BJ (cell line): ENCODE data around the gene ZSCAN9. TPM values are rescaled to one million over a fixed set of nuclear protein-coding genes. Genes with fewer than 3 reads are reported as not detected.

Experiments
- CTCF ChIA-PET: fragments of 350-600 bp; formaldehyde crosslinking; extraction: SDS; loops from one replicate; lab custom pipeline; 2021; ENCODE audit warnings: antibody characterized with exemption, inconsistent platforms; lab: Yijun Ruan, JAX
- POLR2A ChIA-PET: fragments of 300-600 bp; sonication (Branson Sonifier 250); formaldehyde crosslinking; extraction: SDS; loops from one replicate; lab custom pipeline; 2021; ENCODE audit warnings: antibody characterized with exemption; lab: Charles Lee
- DNase-seq: peaks from one replicate; pipeline ENCODE4 v3.0.0-alpha.2; 2011; ENCODE audit warnings: low read depth
- H3K27me3 ChIP-seq: 2 replicates; pipeline ENCODE4 v1.6.0; 2011; ENCODE audit warnings: low read length; ENCODE audit not compliant: control insufficient read depth, insufficient read depth
- H3K36me3 ChIP-seq: 2 replicates; pipeline ENCODE4 v1.5.1; 2011; ENCODE audit warnings: low read length; ENCODE audit not compliant: control insufficient read depth, insufficient read depth
- H3K4me3 ChIP-seq: 2 replicates; pipeline ENCODE4 v1.5.1; 2011; ENCODE audit warnings: low read depth, mild to moderate bottlenecking, control low read depth, low read length
- CTCF ChIP-seq: IDR thresholded peaks from 2 replicates; pipeline ENCODE4 v1.5.1; 2011; ENCODE audit warnings: low read depth, mild to moderate bottlenecking, control low read depth, inconsistent platforms, low read length, moderate library complexity; ENCODE audit not compliant: insufficient read depth
- polyA plus RNA-seq: library from polyadenylated mRNA; depleted of rRNA; stranded (reverse); fragments of >200 nt; gene quantifications from 2 replicates; pipeline ENCODE4 v1.2.3, GENCODE V29; 2011

Gene ZSCAN9
- polyA plus RNA-seq, 1 experiment, result 9.9 TPM

- H3K27me3 ChIP-seq, result peaks cover 16% of the 10 kb centered on the region
Measured at GRCh38 chr6:28208111-28208659, 16.9 kb upstream of the ZSCAN9 start.

GRCh38 chr6:28209753-28210535, 15.1 kb upstream of the ZSCAN9 start:
- H3K36me3 ChIP-seq, result no peaks in the 10 kb centered on the region
- no peak for TF ChIP-seq CTCF
- H3K27me3 ChIP-seq, result peaks cover 16% of the 10 kb centered on the region
- ChIA-PET POLR2A (no interaction called here), CTCF (interaction anchor here (0.8 kb wide), 1 partner anchor 105 kb away, joined by 3 read pairs; no protein-coding TSS in a partner anchor)
- H3K4me3 ChIP-seq, result no peak overlapping the region
- DNase-seq, result no peak

More at GRCh38 chr6:28208111-28208659, 16.9 kb upstream of the ZSCAN9 start:
- no peak for TF ChIP-seq CTCF
- ChIA-PET CTCF (no interaction called here), POLR2A (no interaction called here)
- no peak for DNase-seq
- Histone ChIP-seq H3K4me3 (peak overlapping the region; percentile 18), H3K36me3 (no peaks in the 10 kb centered on the region)

GRCh38 chr6:28211840-28212509, 13.1 kb upstream of the ZSCAN9 start:
- peak overlapping the region; percentile 41 for H3K4me3 ChIP-seq
- ChIA-PET CTCF (interaction anchor here (0.7 to 0.9 kb wide), 2 partner anchors 9 to 1054 kb away, joined by 3 read pairs; no protein-coding TSS in a partner anchor), POLR2A (no interaction called here)
- H3K27me3 ChIP-seq, result peaks cover 14% of the 10 kb centered on the region
- no peaks in the 10 kb centered on the region for H3K36me3 ChIP-seq
- no peak for DNase-seq
- TF ChIP-seq CTCF, result no peak

DNA sequence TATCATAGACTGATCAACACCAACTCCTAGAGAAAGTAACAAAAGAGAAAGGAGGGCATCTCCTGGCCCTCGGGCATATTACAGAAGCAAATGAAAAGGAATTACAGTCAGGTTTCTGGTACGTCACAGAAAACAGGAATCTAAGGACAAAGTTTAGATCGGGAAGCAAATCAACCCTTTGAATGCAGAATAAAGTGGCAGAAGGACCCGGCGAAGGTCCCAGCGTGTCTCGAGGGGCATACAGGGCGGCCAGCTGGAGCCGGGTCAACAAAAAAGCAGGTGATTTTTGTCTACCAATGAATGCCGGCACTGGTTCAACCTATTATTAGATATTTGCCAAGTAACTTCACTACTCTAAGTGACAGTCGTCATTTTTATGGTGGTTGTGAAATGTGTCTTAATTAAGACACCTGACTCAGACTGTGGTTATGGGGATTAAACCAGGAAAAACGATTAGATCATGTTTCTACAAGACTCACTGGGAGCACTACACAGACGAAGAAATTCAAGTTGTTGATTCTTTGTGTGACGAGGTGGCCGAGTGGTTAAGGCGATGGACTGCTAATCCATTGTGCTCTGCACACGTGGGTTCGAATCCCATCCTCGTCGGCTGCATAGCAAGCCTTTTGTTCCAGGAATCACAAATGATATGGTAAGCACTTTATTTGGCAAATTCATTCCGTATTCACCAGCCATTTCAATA, 12.4 kb upstream of the ZSCAN9 start:
- TF ChIP-seq CTCF, result no peak
- DNase-seq, result peak; percentile 65
- Histone ChIP-seq H3K27me3 (peaks cover 14% of the 10 kb centered on the region), H3K36me3 (no peaks in the 10 kb centered on the region), H3K4me3 (peak overlapping the region; percentile 41)
- CTCF ChIA-PET, result no interaction called here
- POLR2A ChIA-PET, result no interaction called here

GRCh38 chr6:28213213-28213523, 11.9 kb upstream of the ZSCAN9 start:
- POLR2A ChIA-PET, result no interaction called here
- no peak for TF ChIP-seq CTCF

More at GRCh38 chr6:28213213-28213523, 11.9 kb upstream of the ZSCAN9 start:
- DNase-seq, result no peak
- Histone ChIP-seq H3K4me3 (no peak overlapping the region), H3K36me3 (no peaks in the 10 kb centered on the region), H3K27me3 (peaks cover 11% of the 10 kb centered on the region)
- CTCF ChIA-PET, result no interaction called here
